ENCODE results near the gene MON1B. TPM values are rescaled to one million over a fixed set of nuclear protein-coding genes. Genes with fewer than 3 reads are reported as not detected.
"Not testable (repeated sequence)": the region's sequence is repeated elsewhere in the genome, so short reads cannot be mapped to it uniquely, and the experiment has no call there.

The MON1B gene
- total RNA-seq (10 to 100 TPM; 55.0 to 60.2 TPM), polyA plus RNA-seq (59.5 TPM)

DNA sequence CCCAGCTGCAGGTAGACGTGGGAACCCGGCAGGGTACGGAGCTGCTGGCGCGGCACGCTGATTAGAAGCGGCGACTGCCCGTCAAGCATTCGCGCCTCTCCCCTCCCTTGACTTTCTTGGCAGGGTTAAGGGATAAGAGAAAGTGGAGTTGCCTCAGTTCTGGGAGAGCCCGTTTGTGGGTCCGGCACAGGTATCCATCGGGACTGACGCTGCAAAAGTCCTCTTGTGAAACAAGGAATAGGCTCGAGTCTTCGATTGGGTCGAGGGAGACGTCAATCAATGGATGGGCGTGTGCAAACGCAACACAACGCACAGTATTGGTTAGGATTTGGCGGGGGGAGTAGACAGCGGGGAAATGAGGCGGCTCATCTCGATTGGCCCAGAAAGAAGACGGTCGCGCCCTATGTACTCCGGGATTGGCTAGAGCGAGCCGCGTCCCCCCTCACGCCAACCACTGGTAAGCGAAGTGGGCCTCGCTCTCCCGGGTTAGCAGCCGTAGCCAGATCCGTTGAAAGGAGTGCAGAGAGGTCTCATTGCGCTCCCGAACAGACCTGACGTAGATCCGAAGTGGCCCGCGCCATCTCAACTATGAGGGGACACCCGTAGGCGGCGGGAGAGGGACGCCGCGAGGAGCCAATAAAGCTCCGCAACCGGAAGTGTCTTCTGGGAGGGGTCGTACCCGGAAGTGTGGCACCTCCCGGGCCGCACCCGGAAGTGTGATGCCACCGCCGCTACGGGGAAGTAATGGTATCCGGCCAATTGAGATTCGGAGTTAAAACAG is at the start of gene MON1B:
Gene MON1B, plus strand, starts transcription at position 713 of the 781 bp plus-strand sequence. CDS start 296 bp downstream, outside the sequence.
- peak; percentile 91 to 97 (median 97) for DNase-seq
- Mint-ChIP-seq H3K27ac (peak within 1 kb of the TSS; percentile 98 to 100 (median 99)), H3K9me3 (no peaks in the 10 kb centered on the region), H3K36me3 (peaks cover 9 to 53% (median 13%) of the 10 kb centered on the region in 3 donors), H3K4me1 (peaks cover 44 to 53% (median 49%) of the 10 kb centered on the region in 3 donors), H3K4me3 (peak within 1 kb of the TSS; percentile 94 to 99 (median 99)), H3K27me3 (peaks cover 0 to 7% of the 10 kb centered on the region in 2 donors)
- H3K9me3 ChIP-seq (ENCODE audit: low read length) = no peaks in the 10 kb centered on the region
- peaks cover 11% of the 10 kb centered on the region for H3K36me3 ChIP-seq (ENCODE audit: insufficient read depth, low read length)
- no peaks in the 10 kb centered on the region for H3K27me3 ChIP-seq (ENCODE audit: insufficient read depth, low read length, poor library complexity, severe bottlenecking)
- H3K27ac ChIP-seq (ENCODE audit: low read depth, low read length) = peak within 1 kb of the TSS; percentile 97
- CTCF ChIA-PET = no interaction called here
- H3K4me1 ChIP-seq (ENCODE audit: insufficient read depth, low read length) = peaks cover 24% of the 10 kb centered on the region
- H3K4me3 ChIP-seq (ENCODE audit: low read length) = peak within 1 kb of the TSS; percentile 97
- POLR2A ChIA-PET = interaction anchor here (0.6 to 1.4 kb wide), 3 partner anchors 13 to 1542 kb away, joined by 3 to 7 read pairs (median 4); no protein-coding TSS in a partner anchor

DNA sequence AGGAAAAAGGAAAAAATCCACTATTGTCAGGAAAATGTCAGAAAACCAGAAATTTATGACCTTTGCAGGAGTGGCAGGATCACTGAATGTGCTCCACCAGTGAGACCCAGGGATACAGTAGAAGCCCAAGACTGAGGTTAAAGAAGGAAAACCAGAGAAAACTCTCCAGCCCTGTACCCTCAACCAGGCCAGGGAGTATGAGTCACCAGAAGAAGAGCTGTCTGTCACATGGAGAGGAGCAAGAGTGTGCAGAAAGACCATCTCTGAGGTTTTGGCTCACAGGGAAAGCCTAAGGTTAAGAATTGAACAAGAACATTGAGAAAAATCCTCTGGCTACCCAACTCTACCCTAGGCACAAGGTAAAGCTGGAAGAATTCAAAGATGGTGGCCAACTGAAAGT is 47.6 kb upstream of the MON1B start:
- Mint-ChIP-seq H3K4me3 (no peak overlapping the region), H3K27me3 (peaks cover 0 to 6% of the 10 kb centered on the region in 2 donors), H3K9me3 (peaks cover 3 to 15% (median 8%) of the 10 kb centered on the region in 5 donors), H3K36me3 (no peaks in the 10 kb centered on the region), H3K27ac (no peak overlapping the region), H3K4me1 (no peaks in the 10 kb centered on the region)
- Histone ChIP-seq H3K27ac (ENCODE audit: low read depth, low read length) (no peak overlapping the region), H3K27me3 (ENCODE audit: insufficient read depth, low read length, poor library complexity, severe bottlenecking) (no peaks in the 10 kb centered on the region), H3K36me3 (ENCODE audit: insufficient read depth, low read length) (no peaks in the 10 kb centered on the region), H3K4me1 (ENCODE audit: insufficient read depth, low read length) (no peaks in the 10 kb centered on the region), H3K4me3 (ENCODE audit: low read length) (no peak overlapping the region), H3K9me3 (ENCODE audit: low read length) (no peaks in the 10 kb centered on the region)
- POLR2A ChIA-PET = no interaction called here
- DNase-seq = no peak
- CTCF ChIA-PET = interaction anchor here (1.0 kb wide), 1 partner anchor 26 kb away, joined by 3 read pairs; no protein-coding TSS in a partner anchor

DNA sequence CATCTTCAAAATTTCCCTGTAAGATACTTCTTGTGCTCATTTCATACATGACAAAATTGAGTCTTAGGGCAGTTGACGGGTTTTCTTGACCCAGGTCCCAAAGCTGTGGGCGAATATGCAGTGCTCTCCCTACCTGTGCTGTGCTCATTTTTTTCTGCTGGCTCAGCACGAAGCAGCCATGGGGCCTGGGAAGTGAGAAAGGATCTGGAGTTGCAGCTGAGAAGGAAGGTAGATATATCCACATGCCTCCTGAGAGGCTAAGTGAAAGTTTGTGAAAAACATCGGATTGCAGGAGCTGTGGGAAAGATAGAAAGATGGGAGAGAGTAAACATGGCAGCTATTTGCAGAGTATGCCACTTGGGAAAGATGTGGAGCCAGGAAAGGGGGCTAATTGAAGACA is 42.9 kb upstream of the MON1B start:
- H3K9me3 Mint-ChIP-seq = peaks cover 3 to 15% (median 8%) of the 10 kb centered on the region in 5 donors
- no peak for DNase-seq
- Histone ChIP-seq H3K9me3 (ENCODE audit: low read length) (no peaks in the 10 kb centered on the region), H3K27ac (ENCODE audit: low read depth, low read length) (no peak overlapping the region), H3K4me1 (ENCODE audit: insufficient read depth, low read length) (no peaks in the 10 kb centered on the region), H3K27me3 (ENCODE audit: insufficient read depth, low read length, poor library complexity, severe bottlenecking) (no peaks in the 10 kb centered on the region), H3K36me3 (ENCODE audit: insufficient read depth, low read length) (no peaks in the 10 kb centered on the region), H3K4me3 (ENCODE audit: low read length) (no peak overlapping the region)
- ChIA-PET POLR2A (no interaction called here), CTCF (no interaction called here)
- no peaks in the 10 kb centered on the region for H3K4me1 Mint-ChIP-seq
- H3K27ac Mint-ChIP-seq = no peak overlapping the region
- peaks cover 11 to 24% of the 10 kb centered on the region in 2 donors for H3K27me3 Mint-ChIP-seq
- no peaks in the 10 kb centered on the region for H3K36me3 Mint-ChIP-seq
- H3K4me3 Mint-ChIP-seq = no peak overlapping the region

DNA sequence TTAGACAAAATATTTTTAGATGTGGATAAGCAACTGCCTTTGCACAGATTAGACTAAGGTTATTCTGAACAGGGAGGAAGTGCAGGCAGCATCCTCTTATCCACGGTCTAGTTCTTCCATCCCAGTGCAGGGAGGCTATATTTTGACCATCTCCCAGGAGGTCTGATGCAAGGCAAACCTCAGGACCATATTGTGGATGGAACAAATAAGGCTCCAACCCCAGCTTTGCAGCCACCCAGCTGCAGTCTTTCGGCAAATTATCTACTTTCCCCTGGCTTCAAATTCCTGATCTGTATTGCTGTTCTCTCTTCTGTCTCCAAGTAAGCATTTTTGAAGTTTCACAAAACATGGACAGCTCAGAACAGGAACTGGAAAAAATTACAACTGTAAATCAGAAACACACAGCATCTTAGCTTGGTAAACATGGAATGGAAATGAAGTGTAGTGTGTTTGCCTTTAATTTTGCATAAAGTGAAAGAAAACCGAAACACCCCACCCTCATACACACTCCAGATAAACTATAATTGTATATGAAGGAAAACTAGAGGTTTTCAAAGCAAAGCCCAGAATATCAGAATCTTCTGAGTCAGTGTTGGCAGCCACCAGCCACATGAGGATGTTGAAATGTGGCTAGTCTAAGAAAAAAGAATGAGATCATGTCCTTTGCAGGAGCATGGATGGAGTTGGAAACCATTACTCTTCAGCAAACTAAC is 33.5 kb upstream of the MON1B start:
- no peak overlapping the region for H3K27ac Mint-ChIP-seq
- no peaks in the 10 kb centered on the region for H3K27me3 ChIP-seq (ENCODE audit: insufficient read depth, low read length, poor library complexity, severe bottlenecking)
- H3K4me3 Mint-ChIP-seq = no peak overlapping the region
- POLR2A ChIA-PET = no interaction called here
- H3K4me3 ChIP-seq (ENCODE audit: low read length) = no peak overlapping the region
- no peaks in the 10 kb centered on the region for H3K4me1 Mint-ChIP-seq
- no peak for DNase-seq
- no peak overlapping the region for H3K27ac ChIP-seq (ENCODE audit: low read depth, low read length)
- CTCF ChIA-PET = no interaction called here
- H3K36me3 ChIP-seq (ENCODE audit: insufficient read depth, low read length) = no peaks in the 10 kb centered on the region
- no peaks in the 10 kb centered on the region for H3K4me1 ChIP-seq (ENCODE audit: insufficient read depth, low read length)
- no peaks in the 10 kb centered on the region for H3K36me3 Mint-ChIP-seq
- no peaks in the 10 kb centered on the region for H3K9me3 ChIP-seq (ENCODE audit: low read length)
- H3K9me3 Mint-ChIP-seq = peaks cover 0 to 2% (median 0%) of the 10 kb centered on the region in 5 donors
- H3K27me3 Mint-ChIP-seq = peaks cover 13 to 47% of the 10 kb centered on the region in 2 donors

DNA sequence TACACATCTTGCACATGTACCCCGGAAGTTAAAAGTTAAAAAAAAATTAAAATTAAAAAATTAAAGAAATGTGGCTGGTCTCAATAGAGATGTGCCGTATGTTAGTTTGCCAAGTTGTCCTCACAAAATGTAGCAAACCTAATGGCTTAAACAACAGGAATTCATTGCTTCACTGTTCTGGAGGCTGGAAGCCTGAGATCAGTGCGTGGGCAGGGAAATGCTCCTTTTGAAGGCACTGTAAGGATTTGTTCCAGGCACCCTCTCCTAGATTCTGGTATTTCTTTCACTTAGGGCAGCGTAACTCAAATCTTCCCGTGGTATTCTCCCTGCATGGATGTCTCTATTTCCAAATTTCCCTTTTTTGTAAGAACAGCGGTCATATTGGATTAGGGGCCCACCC is 32.7 kb upstream of the MON1B start:
- Mint-ChIP-seq H3K36me3 (no peaks in the 10 kb centered on the region), H3K27ac (no peak overlapping the region), H3K4me3 (no peak overlapping the region), H3K27me3 (peaks cover 8 to 44% of the 10 kb centered on the region in 2 donors), H3K4me1 (no peaks in the 10 kb centered on the region), H3K9me3 (peaks cover 0 to 2% (median 0%) of the 10 kb centered on the region in 5 donors)
- Histone ChIP-seq H3K4me1 (ENCODE audit: insufficient read depth, low read length) (no peaks in the 10 kb centered on the region), H3K27ac (ENCODE audit: low read depth, low read length) (no peak overlapping the region), H3K4me3 (ENCODE audit: low read length) (no peak overlapping the region), H3K27me3 (ENCODE audit: insufficient read depth, low read length, poor library complexity, severe bottlenecking) (no peaks in the 10 kb centered on the region), H3K36me3 (ENCODE audit: insufficient read depth, low read length) (no peaks in the 10 kb centered on the region), H3K9me3 (ENCODE audit: low read length) (no peaks in the 10 kb centered on the region)
- no peak for DNase-seq
- ChIA-PET CTCF (no interaction called here), POLR2A (no interaction called here)

DNA sequence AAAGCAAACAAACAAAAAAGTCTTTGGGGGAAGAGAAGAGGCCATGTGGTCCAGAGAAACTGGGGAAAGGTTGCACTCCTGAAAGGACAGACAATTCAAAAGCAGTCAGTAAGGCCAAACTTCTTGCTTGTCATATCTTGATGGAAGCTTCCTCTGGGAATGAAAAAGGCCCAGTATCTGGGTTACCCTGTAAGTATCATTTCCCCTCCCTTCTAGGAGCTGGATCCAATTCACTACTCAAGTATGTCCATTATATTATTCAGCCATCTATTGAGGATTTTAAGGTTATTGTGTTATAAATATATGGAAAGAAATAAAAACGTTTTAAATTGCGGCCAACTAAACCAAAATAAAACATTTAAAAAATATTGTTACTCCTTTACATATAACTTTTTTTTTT is 26.0 kb upstream of the MON1B start:
- peaks cover 1% of the 10 kb centered on the region for H3K27me3 ChIP-seq (ENCODE audit: insufficient read depth, low read length, poor library complexity, severe bottlenecking)
- Mint-ChIP-seq H3K9me3 (no peaks in the 10 kb centered on the region), H3K27ac (no peak overlapping the region), H3K4me1 (no peaks in the 10 kb centered on the region), H3K27me3 (peaks cover 8 to 42% of the 10 kb centered on the region in 2 donors), H3K4me3 (no peak overlapping the region), H3K36me3 (no peaks in the 10 kb centered on the region)
- H3K36me3 ChIP-seq (ENCODE audit: insufficient read depth, low read length) = no peaks in the 10 kb centered on the region
- DNase-seq = no peak
- no peaks in the 10 kb centered on the region for H3K4me1 ChIP-seq (ENCODE audit: insufficient read depth, low read length)
- H3K27ac ChIP-seq (ENCODE audit: low read depth, low read length) = no peak overlapping the region
- H3K4me3 ChIP-seq (ENCODE audit: low read length) = no peak overlapping the region
- CTCF ChIA-PET = no interaction called here
- POLR2A ChIA-PET = no interaction called here
- no peaks in the 10 kb centered on the region for H3K9me3 ChIP-seq (ENCODE audit: low read length)

DNA sequence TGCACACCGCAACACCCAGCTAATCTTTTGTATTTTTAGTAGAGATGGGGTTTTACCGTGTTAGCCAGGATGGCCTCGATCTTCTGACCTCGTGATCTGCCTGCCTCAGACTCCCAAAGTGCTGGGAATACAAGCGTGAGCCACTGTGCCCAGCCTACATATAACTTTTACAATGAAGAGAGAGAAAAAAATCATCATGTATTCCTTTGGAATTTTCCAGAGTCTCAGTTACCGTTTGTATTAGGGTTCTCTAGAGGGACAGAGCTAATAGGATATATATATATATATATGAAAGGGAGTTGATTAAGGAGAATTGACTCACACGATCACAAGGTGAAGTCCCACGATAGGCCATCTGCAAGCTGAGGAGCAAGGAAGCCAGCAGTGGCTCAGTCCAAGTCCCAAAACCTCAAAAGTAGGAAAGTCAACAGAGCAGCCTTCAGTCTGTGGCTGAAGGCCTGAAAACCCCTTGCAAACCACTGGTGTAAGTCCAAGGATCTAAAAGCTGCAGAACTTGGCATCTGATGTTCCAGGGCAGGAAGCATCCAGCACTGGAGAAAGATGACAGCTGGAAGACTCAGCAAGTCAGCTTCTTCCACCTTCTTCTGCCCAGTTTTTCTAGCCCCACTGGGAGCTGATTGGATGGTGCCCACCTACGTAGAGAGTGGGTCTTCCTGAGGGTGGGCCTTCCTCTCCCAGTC is 25.3 kb upstream of the MON1B start:
- H3K4me3 ChIP-seq (ENCODE audit: low read length); H3K36me3 Mint-ChIP-seq; H3K9me3 Mint-ChIP-seq; H3K27ac ChIP-seq (ENCODE audit: low read depth, low read length); H3K27ac Mint-ChIP-seq; H3K36me3 ChIP-seq (ENCODE audit: insufficient read depth, low read length); DNase-seq; POLR2A ChIA-PET; H3K4me1 Mint-ChIP-seq; H3K4me1 ChIP-seq (ENCODE audit: insufficient read depth, low read length); H3K9me3 ChIP-seq (ENCODE audit: low read length); H3K4me3 Mint-ChIP-seq; CTCF ChIA-PET; H3K27me3 ChIP-seq (ENCODE audit: insufficient read depth, low read length, poor library complexity, severe bottlenecking): not testable (repeated sequence)
- H3K27me3 Mint-ChIP-seq = peaks cover 13 to 43% of the 10 kb centered on the region in 2 donors

DNA sequence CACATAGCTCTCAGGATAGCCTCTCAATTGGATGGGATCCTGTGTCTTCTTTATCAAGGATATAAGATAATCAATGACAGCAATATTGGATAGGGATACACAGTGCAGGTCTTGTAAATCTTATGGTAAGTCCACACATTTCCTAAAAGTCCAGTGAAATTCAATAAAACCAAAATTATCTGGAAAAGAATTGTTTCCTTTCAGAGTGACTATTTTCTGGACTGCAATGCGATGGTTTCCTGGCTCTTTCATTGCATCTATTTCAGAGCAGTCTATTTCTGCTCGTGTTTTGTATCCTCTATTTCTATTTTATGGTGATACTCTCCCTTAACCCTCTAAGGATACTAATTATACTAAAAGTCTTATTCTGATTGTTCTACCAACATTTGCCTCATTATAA is 24.3 kb upstream of the MON1B start:
- Histone ChIP-seq H3K27ac (ENCODE audit: low read depth, low read length) (no peak overlapping the region), H3K27me3 (ENCODE audit: insufficient read depth, low read length, poor library complexity, severe bottlenecking) (peaks cover 10% of the 10 kb centered on the region), H3K36me3 (ENCODE audit: insufficient read depth, low read length) (no peaks in the 10 kb centered on the region), H3K4me3 (ENCODE audit: low read length) (no peak overlapping the region), H3K9me3 (ENCODE audit: low read length) (no peaks in the 10 kb centered on the region), H3K4me1 (ENCODE audit: insufficient read depth, low read length) (no peaks in the 10 kb centered on the region)
- Mint-ChIP-seq H3K27me3 (peaks cover 14 to 49% of the 10 kb centered on the region in 2 donors), H3K36me3 (no peaks in the 10 kb centered on the region), H3K4me1 (no peaks in the 10 kb centered on the region), H3K9me3 (no peaks in the 10 kb centered on the region), H3K27ac (no peak overlapping the region), H3K4me3 (no peak overlapping the region)
- ChIA-PET POLR2A (no interaction called here), CTCF (no interaction called here)
- DNase-seq = no peak

Data from CD8-positive, alpha-beta memory T cell (primary cell).